Esophagus muscularis mucosa (tissue), 2 donors: ENCODE data around the gene C1orf35.

ENCODE experiments used
- POLR2A ChIP-seq: fragments of 450-650 bp; IDR thresholded peaks from one replicate; pipeline ENCODE4 v1.6.1; 2017; ENCODE audit warnings: antibody characterized with exemption, moderate library complexity, mild to moderate bottlenecking, low read depth
- POLR2AphosphoS5 ChIP-seq, 2 donors: sonication (generic); formaldehyde crosslinking; IDR thresholded peaks; one replicate each; pipeline ENCODE4 v1.6.1; 2017; ENCODE audit warnings: antibody characterized with exemption in 2 of 2

- TF ChIP-seq POLR2AphosphoS5 (IDR thresholded peaks at IDR 0.05) (no peak), POLR2A (no peak)
Measured at GRCh38 chr1:228120351-228120750, 17.2 kb upstream of the C1orf35 start.
